ENCODE measurements around the gene DNAL4. TPM values are rescaled to one million over a fixed set of nuclear protein-coding genes. Genes with fewer than 3 reads are reported as not detected.

Gene DNAL4
- total RNA-seq, 1 donor from 2014 or later, result 27.1 TPM

DNA sequence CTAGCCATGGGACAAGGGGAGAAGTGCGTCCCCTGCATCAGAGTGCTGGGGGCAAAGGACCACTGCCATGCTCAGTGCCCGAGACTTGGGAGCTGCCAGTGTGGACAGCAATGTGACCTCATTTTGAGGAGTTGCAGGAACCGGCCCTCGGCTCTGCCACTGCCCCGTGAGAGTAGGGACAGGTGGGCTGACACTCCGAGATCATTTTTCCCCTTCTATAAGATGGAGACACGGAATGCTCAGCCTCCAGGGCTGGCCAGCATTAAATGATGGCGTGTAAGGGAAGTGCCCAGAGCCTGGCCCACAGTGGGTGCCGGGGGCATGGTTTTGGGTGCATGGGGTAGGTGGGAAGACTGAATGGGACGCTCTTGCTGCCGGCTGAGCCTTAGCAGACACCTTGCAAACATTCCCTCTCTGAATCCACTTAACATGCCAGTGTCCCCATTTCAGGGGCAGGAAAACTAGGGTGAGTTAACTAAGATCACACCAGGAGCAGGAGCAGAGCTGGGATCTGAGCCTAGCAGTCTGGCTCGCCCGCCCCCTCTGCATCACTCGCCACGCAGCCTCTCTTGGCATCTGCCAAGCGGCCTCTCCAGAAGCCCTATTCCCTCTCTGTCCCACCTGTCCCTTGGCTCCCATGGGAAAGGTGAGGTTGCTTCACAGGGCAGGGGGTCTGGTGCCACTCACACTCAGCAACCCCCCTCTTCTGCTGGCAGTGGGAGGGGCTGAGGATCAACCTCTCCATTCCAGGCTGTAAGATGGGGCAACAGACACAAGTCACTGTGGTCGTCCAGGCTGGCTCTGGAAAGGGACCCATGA is 36.3 kb upstream of the DNAL4 start:
- H3K36me3 Mint-ChIP-seq (ENCODE audit: insufficient read depth), result no peaks in the 10 kb centered on the region
- H3K9me3 Mint-ChIP-seq (ENCODE audit: low read depth), result no peaks in the 10 kb centered on the region
- no peak overlapping the region for H3K4me3 Mint-ChIP-seq (ENCODE audit: low read depth)
- H3K27me3 Mint-ChIP-seq, result peaks cover 14% of the 10 kb centered on the region
- no peaks in the 10 kb centered on the region for H3K4me1 Mint-ChIP-seq (ENCODE audit: low read depth)
- TF ChIP-seq, protein P1, sequence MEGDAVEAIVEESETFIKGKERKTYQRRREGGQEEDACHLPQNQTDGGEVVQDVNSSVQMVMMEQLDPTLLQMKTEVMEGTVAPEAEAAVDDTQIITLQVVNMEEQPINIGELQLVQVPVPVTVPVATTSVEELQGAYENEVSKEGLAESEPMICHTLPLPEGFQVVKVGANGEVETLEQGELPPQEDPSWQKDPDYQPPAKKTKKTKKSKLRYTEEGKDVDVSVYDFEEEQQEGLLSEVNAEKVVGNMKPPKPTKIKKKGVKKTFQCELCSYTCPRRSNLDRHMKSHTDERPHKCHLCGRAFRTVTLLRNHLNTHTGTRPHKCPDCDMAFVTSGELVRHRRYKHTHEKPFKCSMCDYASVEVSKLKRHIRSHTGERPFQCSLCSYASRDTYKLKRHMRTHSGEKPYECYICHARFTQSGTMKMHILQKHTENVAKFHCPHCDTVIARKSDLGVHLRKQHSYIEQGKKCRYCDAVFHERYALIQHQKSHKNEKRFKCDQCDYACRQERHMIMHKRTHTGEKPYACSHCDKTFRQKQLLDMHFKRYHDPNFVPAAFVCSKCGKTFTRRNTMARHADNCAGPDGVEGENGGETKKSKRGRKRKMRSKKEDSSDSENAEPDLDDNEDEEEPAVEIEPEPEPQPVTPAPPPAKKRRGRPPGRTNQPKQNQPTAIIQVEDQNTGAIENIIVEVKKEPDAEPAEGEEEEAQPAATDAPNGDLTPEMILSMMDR (IDR thresholded peaks at IDR 0.05; ENCODE audit: unreplicated experiment), result no peak
- DNase-seq (ENCODE audit: low spot score, unreplicated experiment), result no peak
- H3K27ac Mint-ChIP-seq, result no peak overlapping the region

DNA sequence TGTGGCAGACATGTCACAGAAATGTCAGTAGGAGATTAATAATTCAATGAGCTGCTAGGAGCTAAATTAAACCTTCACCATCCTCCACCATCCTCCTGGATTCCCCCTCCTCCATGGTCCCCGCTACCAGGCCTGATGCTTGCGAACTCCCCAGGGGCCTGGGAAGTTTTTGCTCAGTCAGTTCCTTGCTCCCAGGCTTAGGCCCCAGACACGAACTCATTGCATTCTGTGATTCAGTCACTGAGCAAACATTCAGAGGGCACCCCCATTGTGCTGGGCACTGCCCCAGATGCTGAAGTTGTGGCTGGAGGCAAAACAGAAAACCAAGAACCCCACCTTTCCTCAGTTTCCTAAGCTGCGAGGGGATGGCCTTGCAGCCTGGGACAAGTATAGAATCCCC is 35.5 kb upstream of the DNAL4 start:
- Mint-ChIP-seq H3K36me3 (ENCODE audit: insufficient read depth) (no peaks in the 10 kb centered on the region), H3K4me1 (ENCODE audit: low read depth) (no peaks in the 10 kb centered on the region), H3K27me3 (peaks cover 11% of the 10 kb centered on the region), H3K27ac (no peak overlapping the region), H3K9me3 (ENCODE audit: low read depth) (no peaks in the 10 kb centered on the region), H3K4me3 (ENCODE audit: low read depth) (no peak overlapping the region)
- DNase-seq (ENCODE audit: low spot score, unreplicated experiment), result no peak
- TF ChIP-seq, protein P1 (IDR thresholded peaks at IDR 0.05; ENCODE audit: unreplicated experiment), result no peak

DNA sequence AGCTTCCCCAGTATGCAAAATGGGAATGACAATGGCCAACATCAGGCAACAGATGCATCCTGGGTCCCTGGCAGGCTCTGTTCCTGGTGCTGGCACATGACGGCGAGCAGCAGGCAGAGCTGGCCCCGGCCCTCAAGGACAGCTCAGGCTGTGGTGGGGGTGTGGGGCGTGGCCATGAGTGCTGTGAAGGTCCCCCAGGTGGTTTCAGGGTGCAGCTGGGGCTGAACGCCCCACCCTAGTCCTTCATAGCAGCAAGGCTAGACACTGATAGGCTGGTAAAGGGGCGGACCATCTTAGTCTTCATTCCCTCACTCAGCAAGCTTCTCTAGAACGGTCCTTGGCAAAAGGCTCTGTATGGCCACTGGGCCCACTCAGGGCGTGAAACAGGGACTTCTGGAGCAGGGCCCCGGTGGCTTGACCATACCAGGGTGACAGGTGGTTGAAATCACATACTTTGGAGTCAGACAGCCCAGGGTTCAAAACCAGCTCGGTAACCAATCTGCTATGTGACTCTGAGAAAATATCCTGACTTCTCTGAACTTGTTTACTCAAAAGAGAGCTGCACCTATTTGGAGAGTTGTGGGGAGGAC is 34.8 kb upstream of the DNAL4 start:
- TF ChIP-seq, protein P1 (IDR thresholded peaks at IDR 0.05; ENCODE audit: unreplicated experiment), result no peak
- H3K9me3 Mint-ChIP-seq (ENCODE audit: low read depth), result no peaks in the 10 kb centered on the region
- DNase-seq (ENCODE audit: low spot score, unreplicated experiment), result no peak
- H3K36me3 Mint-ChIP-seq (ENCODE audit: insufficient read depth), result no peaks in the 10 kb centered on the region
- H3K27ac Mint-ChIP-seq, result no peak overlapping the region
- H3K4me1 Mint-ChIP-seq (ENCODE audit: low read depth), result no peaks in the 10 kb centered on the region
- H3K4me3 Mint-ChIP-seq (ENCODE audit: low read depth), result no peak overlapping the region
- peaks cover 4% of the 10 kb centered on the region for H3K27me3 Mint-ChIP-seq

DNA sequence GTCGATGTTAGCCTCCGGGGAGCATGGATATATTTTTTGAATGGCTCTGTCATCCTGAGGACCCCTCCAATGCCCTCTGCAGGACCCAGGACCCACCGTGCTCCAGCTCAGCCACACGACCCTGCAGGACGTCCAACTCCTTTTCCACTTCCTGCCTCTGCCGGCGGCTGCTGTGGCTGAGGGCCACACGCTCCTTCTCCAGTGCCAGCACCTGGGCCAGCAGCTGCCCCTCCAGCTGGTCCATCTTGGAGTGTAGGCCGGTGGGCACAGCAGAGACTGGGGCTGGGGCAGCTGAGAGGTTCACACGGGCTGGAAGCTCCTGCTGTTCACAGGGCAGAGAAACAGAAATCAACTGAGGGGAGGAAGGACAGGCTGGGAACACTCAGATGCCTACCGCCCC is 34.2 kb upstream of the DNAL4 start:
- no peak overlapping the region for H3K27ac Mint-ChIP-seq
- H3K27me3 Mint-ChIP-seq, result peaks cover 6% of the 10 kb centered on the region
- H3K36me3 Mint-ChIP-seq (ENCODE audit: insufficient read depth), result no peaks in the 10 kb centered on the region

DNA sequence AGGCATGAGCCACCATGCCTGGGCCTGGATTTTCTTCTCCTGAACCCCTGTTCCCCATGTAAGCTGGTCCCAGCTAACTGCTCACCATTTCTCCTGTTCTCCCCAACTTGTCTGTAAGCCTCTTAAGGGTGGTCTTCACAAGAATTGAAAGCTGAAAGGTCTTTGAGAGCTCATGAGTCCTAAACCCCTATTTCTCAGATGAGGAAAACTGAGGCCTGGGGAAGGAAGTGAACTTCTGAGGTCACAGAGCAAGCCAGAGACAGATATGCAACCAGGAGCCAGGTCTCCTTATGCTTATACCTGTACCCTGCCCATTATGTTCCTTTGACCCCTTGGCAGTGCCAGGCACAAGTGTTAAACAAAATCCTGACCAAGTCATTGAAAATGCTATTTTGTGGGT is 33.6 kb upstream of the DNAL4 start:
- Mint-ChIP-seq H3K27me3 (peaks cover 6% of the 10 kb centered on the region), H3K36me3 (ENCODE audit: insufficient read depth) (no peaks in the 10 kb centered on the region)

More for the DNA sequence above, 34.2 kb upstream of the DNAL4 start:
- Mint-ChIP-seq H3K4me3 (ENCODE audit: low read depth) (no peak overlapping the region), H3K4me1 (ENCODE audit: low read depth) (no peaks in the 10 kb centered on the region), H3K9me3 (ENCODE audit: low read depth) (no peaks in the 10 kb centered on the region)
- no peak for DNase-seq (ENCODE audit: low spot score, unreplicated experiment)
- TF ChIP-seq, protein P1 (IDR thresholded peaks at IDR 0.05; ENCODE audit: unreplicated experiment), result no peak

More for the DNA sequence above, 33.6 kb upstream of the DNAL4 start:
- no peak overlapping the region for H3K27ac Mint-ChIP-seq
- no peaks in the 10 kb centered on the region for H3K4me1 Mint-ChIP-seq (ENCODE audit: low read depth)
- no peaks in the 10 kb centered on the region for H3K9me3 Mint-ChIP-seq (ENCODE audit: low read depth)
- no peak for DNase-seq (ENCODE audit: low spot score, unreplicated experiment)
- H3K4me3 Mint-ChIP-seq (ENCODE audit: low read depth), result no peak overlapping the region
- TF ChIP-seq, protein P1 (IDR thresholded peaks at IDR 0.05; ENCODE audit: unreplicated experiment), result no peak
